GM03348 (cell line): ENCODE results near the gene RPL27.
"Not testable (repeated sequence)": the region's sequence is repeated elsewhere in the genome, so short reads cannot be mapped to it uniquely, and the experiment has no call there.

Experiments used
- DNase-seq: peaks from one replicate; pipeline ENCODE4 v3.0.0; 2012; ENCODE audit warnings: low spot score

RPL27 gene

GRCh38 chr17:42997984-42998938 is at the start of gene RPL27:
TSS of gene RPL27 (plus strand) at chr17:42998419. CDS start at chr17:42998751, 332 bp downstream.
- peak; percentile 94 for DNase-seq

GRCh38 chr17:42950044-42950783 is 48.0 kb upstream of the RPL27 start:
- no peak for DNase-seq

- DNase-seq = no peak
These were observed 44.5 kb upstream of the RPL27 start for GRCh38 chr17:42953669-42954068.

GRCh38 chr17:42964161-42964932 is 33.9 kb upstream of the RPL27 start, which contains the start of gene AARSD1:
TSS of gene AARSD1 (minus strand) at chr17:42964454. CDS start at chr17:42964440, 14 bp downstream.
- peak; percentile 93 for DNase-seq

- DNase-seq = no peak
These were observed 30.3 kb upstream of the RPL27 start for GRCh38 chr17:42967925-42968324.

GRCh38 chr17:42969001-42969581 is 29.1 kb upstream of the RPL27 start:
- DNase-seq = no peak

GRCh38 chr17:42971589-42971988 is 26.6 kb upstream of the RPL27 start:
- no peak for DNase-seq

GRCh38 chr17:42973323-42973722 is 24.9 kb upstream of the RPL27 start:
- not testable (repeated sequence) for DNase-seq

GRCh38 chr17:42975265-42975664 is 23.0 kb upstream of the RPL27 start:
- no peak for DNase-seq

- not testable (repeated sequence) for DNase-seq
These were observed 22.5 kb upstream of the RPL27 start for GRCh38 chr17:42975701-42976100.

GRCh38 chr17:42979511-42980273 is 18.5 kb upstream of the RPL27 start, which contains the start of gene PTGES3L:
TSS of gene PTGES3L (minus strand) at chr17:42980080. CDS start at chr17:42980053, 27 bp downstream.
- DNase-seq = peak; percentile 35

GRCh38 chr17:42980274-42980765 is 17.9 kb upstream of the RPL27 start, which contains the start of gene RUNDC1:
TSS of gene RUNDC1 (plus strand) at chr17:42980565. CDS start at chr17:42980577, 12 bp downstream.
- peak; percentile 96 for DNase-seq

- peak; percentile 51 for DNase-seq
These were observed 17.3 kb upstream of the RPL27 start for GRCh38 chr17:42980766-42981397.

- DNase-seq = no peak
These were observed 16.0 kb upstream of the RPL27 start for GRCh38 chr17:42982266-42982665.

- no peak for DNase-seq
These were observed 13.0 kb upstream of the RPL27 start for GRCh38 chr17:42985225-42985624.

- no peak for DNase-seq
These were observed 9.1 kb upstream of the RPL27 start for GRCh38 chr17:42989141-42989540.

GRCh38 chr17:42989726-42990652 is 8.2 kb upstream of the RPL27 start:
- no peak for DNase-seq

GRCh38 chr17:42991471-42991870 is 6.7 kb upstream of the RPL27 start:
- DNase-seq = no peak

GRCh38 chr17:42992872-42993271 is 5.3 kb upstream of the RPL27 start:
- no peak for DNase-seq
